GM21526 (cell line): ENCODE measurements around the gene ACTRT2.

Experiments used
- ATAC-seq: cut with Tn5 transposase; IDR thresholded peaks from one replicate; pipeline ENCODE4 v1.9.1; 2021; ENCODE audit warnings: moderate library complexity; ENCODE audit not compliant: unreplicated experiment, low FRiP score

Gene ACTRT2

GRCh38 chr1:3064901-3065300 lies 43.6 kb downstream of the ACTRT2 start:
- ATAC-seq = no peak

- no peak for ATAC-seq
Observed at GRCh38 chr1:3065396-3065795, 44.1 kb downstream of the ACTRT2 start.

GRCh38 chr1:3065797-3066196 lies 44.5 kb downstream of the ACTRT2 start:
- no peak for ATAC-seq

GRCh38 chr1:3066250-3066711 lies 45.0 kb downstream of the ACTRT2 start:
- no peak for ATAC-seq

GRCh38 chr1:3066826-3067225 lies 45.6 kb downstream of the ACTRT2 start:
- no peak for ATAC-seq

- ATAC-seq = no peak
Observed at GRCh38 chr1:3067301-3067670, 46.0 kb downstream of the ACTRT2 start.

- no peak for ATAC-seq
Observed at GRCh38 chr1:3067671-3068563, 46.6 kb downstream of the ACTRT2 start.

- ATAC-seq = no peak
Observed at GRCh38 chr1:3068564-3069431, 47.5 kb downstream of the ACTRT2 start, which contains the start of gene PRDM16. Gene PRDM16 (plus strand): TSS chr1:3069203. CDS start chr1:3069260, 57 bp downstream.

GRCh38 chr1:3069491-3070308 lies 48.4 kb downstream of the ACTRT2 start:
- no peak for ATAC-seq

GRCh38 chr1:3070309-3070643 lies 49.0 kb downstream of the ACTRT2 start:
- no peak for ATAC-seq

- no peak for ATAC-seq
Observed at GRCh38 chr1:3070644-3071564, 49.6 kb downstream of the ACTRT2 start.

- ATAC-seq = no peak
Observed at GRCh38 chr1:3071565-3072390, 50.5 kb downstream of the ACTRT2 start.
